Caki2 (cell line): ENCODE results near the gene CACNA1I. TPM values are rescaled to one million over a fixed set of nuclear protein-coding genes. Genes with fewer than 3 reads are reported as not detected.
A peak's percentile ranks its signal among the peaks of the same experiment; 100 is the strongest.

Experiments
- DNase-seq: peaks from one replicate; pipeline ENCODE4 v3.0.0-alpha.2; 2015; ENCODE audit warnings: low read depth
- in situ Hi-C: cut with HindIII; loops from 2 replicates; pipeline ENCODE4 v1.10.0; 2016; ENCODE audit warnings: low sequenced_read_pairs, low pct_unique_long_range_greater_than_20kb, mixed read lengths
- total RNA-seq: library from RNA; depleted of rRNA; stranded (reverse); fragments of >200 nt; shearing (Covaris generic); gene quantifications from 2 replicates; pipeline ENCODE4 v1.2.3, GENCODE V29; 2014; ENCODE audit warnings: low replicate concordance

Gene CACNA1I
- total RNA-seq, 1 experiment from 2014 or later: not detected

GRCh38 chr22:39589875-39590274 is 19.3 kb downstream of the CACNA1I start:
- in situ Hi-C loops: no loop called here

GRCh38 chr22:39592081-39593065 is 21.8 kb downstream of the CACNA1I start:
- DNase-seq: peak; percentile 52
- in situ Hi-C loops: no loop called here

More at GRCh38 chr22:39589875-39590274, 19.3 kb downstream of the CACNA1I start:
- DNase-seq: no peak

GRCh38 chr22:39593066-39593930 is 22.7 kb downstream of the CACNA1I start:
- in situ Hi-C loops: no loop called here
- DNase-seq: no peak

GRCh38 chr22:39593931-39594285 is 23.4 kb downstream of the CACNA1I start:
- no peak for DNase-seq
- in situ Hi-C loops: no loop called here

- DNase-seq: no peak
- in situ Hi-C loops: no loop called here
These were observed 23.9 kb downstream of the CACNA1I start for GRCh38 chr22:39594411-39594810.

- no peak for DNase-seq
- in situ Hi-C loops: no loop called here
These were observed 25.1 kb downstream of the CACNA1I start for GRCh38 chr22:39595622-39596172.

- no peak for DNase-seq
- in situ Hi-C loops: no loop called here
These were observed 26.0 kb downstream of the CACNA1I start for GRCh38 chr22:39596601-39597000.

- in situ Hi-C loops: no loop called here
- DNase-seq: no peak
These were observed 26.8 kb downstream of the CACNA1I start for GRCh38 chr22:39597236-39597869.

- DNase-seq: peak; percentile 26
- in situ Hi-C loops: no loop called here
These were observed 27.7 kb downstream of the CACNA1I start for GRCh38 chr22:39598017-39598965.

GRCh38 chr22:39600491-39601179 is 30.1 kb downstream of the CACNA1I start:
- in situ Hi-C loops: no loop called here
- no peak for DNase-seq

GRCh38 chr22:39601180-39601535 is 30.6 kb downstream of the CACNA1I start:
- in situ Hi-C loops: no loop called here

GRCh38 chr22:39603345-39603744 is 32.8 kb downstream of the CACNA1I start:
- no peak for DNase-seq
- in situ Hi-C loops: no loop called here

More at GRCh38 chr22:39601180-39601535, 30.6 kb downstream of the CACNA1I start:
- no peak for DNase-seq

- in situ Hi-C loops: no loop called here
- no peak for DNase-seq
These were observed 39.7 kb downstream of the CACNA1I start for GRCh38 chr22:39610246-39610645.

- in situ Hi-C loops: no loop called here
- DNase-seq: no peak
These were observed 40.2 kb downstream of the CACNA1I start for GRCh38 chr22:39610766-39611165.

GRCh38 chr22:39611360-39611759 is 40.8 kb downstream of the CACNA1I start:
- in situ Hi-C loops: no loop called here

GRCh38 chr22:39612811-39613548 is 42.4 kb downstream of the CACNA1I start:
- DNase-seq: no peak
- in situ Hi-C loops: no loop called here

More at GRCh38 chr22:39611360-39611759, 40.8 kb downstream of the CACNA1I start:
- no peak for DNase-seq
